Mesenchymal stem cell (in vitro differentiated cells and primary cell): ENCODE data around the gene INHBA. TPM values are rescaled to one million over a fixed set of nuclear protein-coding genes. Genes with fewer than 3 reads are reported as not detected.

Experiments
- DNase-seq: peaks from one replicate; pipeline ENCODE4 v3.0.0-alpha.2; 2013
- H2AFZ ChIP-seq: one replicate; pipeline ENCODE4 v1.6.1; 2013; ENCODE audit warnings: low read depth, mild to moderate bottlenecking, control low read depth, inconsistent platforms, low read length, moderate library complexity
- H2AK5ac ChIP-seq: 2 replicates; pipeline ENCODE4 v1.6.1; 2013; ENCODE audit warnings: low read length, moderate library complexity, mild to moderate bottlenecking, inconsistent platforms; ENCODE audit not compliant: severe bottlenecking
- H2BK120ac ChIP-seq: one replicate; pipeline ENCODE4 v1.6.1; 2013; ENCODE audit warnings: low read depth, mild to moderate bottlenecking, inconsistent platforms, low read length, moderate library complexity
- H2BK12ac ChIP-seq, 2 experiments: one replicate each; pipeline ENCODE4 v1.6.1; 2013; ENCODE audit warnings: inconsistent platforms in 2 of 2, low read length in 2 of 2, mild to moderate bottlenecking in 2 of 2, moderate library complexity in 2 of 2, control low read depth in 1 of 2
- H2BK15ac ChIP-seq: one replicate; pipeline ENCODE4 v1.6.1; 2013; ENCODE audit warnings: mild to moderate bottlenecking, low read depth, inconsistent platforms; ENCODE audit not compliant: poor library complexity, severe bottlenecking
- H2BK5ac ChIP-seq: 2 replicates; pipeline ENCODE4 v1.6.1; 2013; ENCODE audit warnings: low read depth, mild to moderate bottlenecking, low read length, control low read depth, inconsistent platforms; ENCODE audit not compliant: poor library complexity, severe bottlenecking
- H3K14ac ChIP-seq, 2 experiments: one replicate each; pipeline ENCODE4 v1.6.1; 2013; ENCODE audit warnings: inconsistent platforms in 2 of 2, low read length in 2 of 2, control low read depth in 1 of 2, mild to moderate bottlenecking in 1 of 2, moderate library complexity in 1 of 2
- H3K18ac ChIP-seq, 2 experiments: one replicate each; pipeline ENCODE4 v1.6.1; 2013; ENCODE audit warnings: inconsistent platforms in 2 of 2, low read length in 2 of 2, control low read depth in 1 of 2, low read depth in 1 of 2, mild to moderate bottlenecking in 1 of 2
- H3K23ac ChIP-seq, 2 experiments: one replicate each; pipeline ENCODE4 v1.6.1; 2013; ENCODE audit warnings: inconsistent platforms in 2 of 2, low read length in 2 of 2, mild to moderate bottlenecking in 2 of 2, moderate library complexity in 2 of 2, control low read depth in 1 of 2
- H3K27ac ChIP-seq: 2 replicates; pipeline ENCODE4 v1.5.1; 2013; ENCODE audit warnings: mild to moderate bottlenecking, moderate library complexity, low read length, control low read depth, inconsistent platforms; ENCODE audit not compliant: poor library complexity, severe bottlenecking
- H3K27me3 ChIP-seq, 2 experiments: 2 replicates each; pipeline versions ENCODE4 v1.6.1 to v1.7.0; 2013; ENCODE audit warnings: low read length in 2 of 2, mild to moderate bottlenecking in 2 of 2, moderate library complexity in 2 of 2, control low read depth in 1 of 2, inconsistent platforms in 1 of 2; ENCODE audit not compliant: control insufficient read depth in 1 of 2, insufficient read depth in 1 of 2
- H3K36me3 ChIP-seq, 2 experiments: 2 replicates each; pipeline versions ENCODE4 v1.6.1 to v1.7.0; 2013; ENCODE audit warnings: low read length in 2 of 2, control low read depth in 1 of 2, inconsistent platforms in 1 of 2, low read depth in 1 of 2, mild to moderate bottlenecking in 1 of 2; ENCODE audit not compliant: insufficient read depth in 2 of 2, control insufficient read depth in 1 of 2
- H3K4ac ChIP-seq, 2 experiments: one replicate each; pipeline ENCODE4 v1.6.1; 2013; ENCODE audit warnings: inconsistent platforms in 2 of 2, low read length in 2 of 2, mild to moderate bottlenecking in 2 of 2, moderate library complexity in 2 of 2, control low read depth in 1 of 2, low read depth in 1 of 2
- H3K4me1 ChIP-seq: 2 replicates; pipeline ENCODE4 v1.6.1; 2013; ENCODE audit warnings: low read depth, low read length, control low read depth; ENCODE audit not compliant: control insufficient read depth, insufficient read depth
- H3K4me2 ChIP-seq: 2 replicates; pipeline ENCODE4 v1.6.1; 2013; ENCODE audit warnings: low read length, mild to moderate bottlenecking, inconsistent platforms; ENCODE audit not compliant: poor library complexity, severe bottlenecking
- H3K4me3 ChIP-seq, 2 experiments: 2 replicates each; pipeline versions ENCODE4 v1.5.1 to v1.7.0; 2013; ENCODE audit warnings: low read length in 2 of 2, mild to moderate bottlenecking in 2 of 2, control low read depth in 1 of 2, low read depth in 1 of 2; ENCODE audit not compliant: insufficient read depth in 1 of 2
- H3K79me1 ChIP-seq: replicated peaks from 2 replicates; pipeline ENCODE4 v1.6.1; 2013; ENCODE audit warnings: mild to moderate bottlenecking, control low read depth, low read length, inconsistent platforms; ENCODE audit not compliant: poor library complexity, severe bottlenecking
- H3K9ac ChIP-seq: 2 replicates; pipeline ENCODE4 v1.7.0; 2013; ENCODE audit warnings: mild to moderate bottlenecking, low read length, moderate library complexity
- H3K9me3 ChIP-seq: 2 replicates; pipeline ENCODE4 v1.7.0; 2013; ENCODE audit warnings: mild to moderate bottlenecking, low read length; ENCODE audit not compliant: control insufficient read depth
- H4K8ac ChIP-seq: one replicate; pipeline ENCODE4 v1.6.1; 2013; ENCODE audit warnings: inconsistent platforms, mild to moderate bottlenecking, low read length, moderate library complexity
- H4K91ac ChIP-seq: one replicate; pipeline ENCODE4 v1.6.1; 2013; ENCODE audit warnings: mild to moderate bottlenecking, low read length, inconsistent platforms
- WGBS: methylation state at CpG from one replicate; pipeline ENCODE4 v1.1.7; 2013; ENCODE audit warnings: mixed read lengths; 5-methylcytosine and 5-hydroxymethylcytosine counted together
- polyA plus RNA-seq, 2 experiments: library from polyadenylated mRNA; stranded (reverse); fragments of 200-250 nt; gene quantifications; one replicate each; pipeline ENCODE4 v1.2.3, GENCODE V29; 2013

Gene INHBA
- 22.1 TPM for polyA plus RNA-seq (2013, experiment 1 of 2)
- 22.6 TPM for polyA plus RNA-seq (2013, experiment 2 of 2)

GRCh38 chr7:41702635-41703371 is at the start of gene INHBA:
TSS of gene INHBA (minus strand) at chr7:41703090. CDS start at chr7:41700374, 2,716 bp downstream.
- peak within 1 kb of the TSS in 1 of 2 experiments; percentile 30 for H3K4ac ChIP-seq
- WGBS, result 40% methylated on average over 1 of the region's 3 CpGs
- H3K18ac ChIP-seq, result no peak within 1 kb of the TSS

GRCh38 chr7:41752615-41753014 is 49.7 kb upstream of the INHBA start:
- no peak overlapping the region for H4K8ac ChIP-seq
- no peak overlapping the region for H3K9ac ChIP-seq
- H2BK12ac ChIP-seq, result no peak overlapping the region
- no peaks in the 10 kb centered on the region for H3K36me3 ChIP-seq
- H3K27ac ChIP-seq, result no peak overlapping the region
- no peaks in the 10 kb centered on the region for H3K27me3 ChIP-seq
- H3K4me1 ChIP-seq, result no peaks in the 10 kb centered on the region
- H3K4ac ChIP-seq, result no peak overlapping the region
- no peak overlapping the region for H3K23ac ChIP-seq
- H4K91ac ChIP-seq, result no peak overlapping the region
- H2BK120ac ChIP-seq, result no peak overlapping the region
- no peak overlapping the region for H3K4me2 ChIP-seq
- no peak overlapping the region for H3K4me3 ChIP-seq
- WGBS, result 66% methylated on average over 2 of the region's 2 CpGs
- no peak for DNase-seq
- no peaks in the 10 kb centered on the region for H3K79me1 ChIP-seq
- H3K18ac ChIP-seq, result no peak overlapping the region
- no peak overlapping the region for H2BK15ac ChIP-seq
- peaks cover 29% of the 10 kb centered on the region for H3K9me3 ChIP-seq
- no peak overlapping the region for H2AK5ac ChIP-seq
- H2AFZ ChIP-seq, result no peak overlapping the region
- no peak overlapping the region for H3K14ac ChIP-seq
- H2BK5ac ChIP-seq, result no peak overlapping the region

More at GRCh38 chr7:41702635-41703371, at the start of gene INHBA:
- H2AFZ ChIP-seq, result no peak within 1 kb of the TSS
- H3K14ac ChIP-seq, result no peak within 1 kb of the TSS
- no peak within 1 kb of the TSS for H2AK5ac ChIP-seq
- H3K9me3 ChIP-seq, result no peaks in the 10 kb centered on the region
- H3K4me3 ChIP-seq, result peak within 1 kb of the TSS in 1 of 2 experiments; percentile 87
- H3K4me2 ChIP-seq, result peak within 1 kb of the TSS; percentile 44
- no peak within 1 kb of the TSS for H2BK15ac ChIP-seq
- H3K79me1 ChIP-seq, result no peaks in the 10 kb centered on the region
- peak within 1 kb of the TSS in 1 of 2 experiments; percentile 67 for H2BK12ac ChIP-seq
- H4K8ac ChIP-seq, result no peak within 1 kb of the TSS
- peak; percentile 89 for DNase-seq
- H2BK120ac ChIP-seq, result no peak within 1 kb of the TSS
- peak within 1 kb of the TSS; percentile 93 for H3K9ac ChIP-seq
- no peak within 1 kb of the TSS for H3K23ac ChIP-seq
- H3K27me3 ChIP-seq, result no peaks in the 10 kb centered on the region
- H2BK5ac ChIP-seq, result no peak within 1 kb of the TSS
- peaks cover 8% of the 10 kb centered on the region for H3K4me1 ChIP-seq
- no peak within 1 kb of the TSS for H4K91ac ChIP-seq
- H3K27ac ChIP-seq, result peak within 1 kb of the TSS; percentile 61
- peaks cover 0 to 2% of the 10 kb centered on the region in 2 experiments for H3K36me3 ChIP-seq

- no peaks in the 10 kb centered on the region for H3K27me3 ChIP-seq
- DNase-seq, result no peak
- no peak overlapping the region for H3K14ac ChIP-seq
- H3K18ac ChIP-seq, result no peak overlapping the region
- no peak overlapping the region for H4K8ac ChIP-seq
- H2BK5ac ChIP-seq, result no peak overlapping the region
- H2BK15ac ChIP-seq, result no peak overlapping the region
- no peak overlapping the region for H2BK120ac ChIP-seq
- H3K79me1 ChIP-seq, result no peaks in the 10 kb centered on the region
- no peak overlapping the region for H3K4me3 ChIP-seq
- no peak overlapping the region for H3K27ac ChIP-seq
- H3K4me1 ChIP-seq, result no peaks in the 10 kb centered on the region
- H3K4me2 ChIP-seq, result no peak overlapping the region
- H2AFZ ChIP-seq, result no peak overlapping the region
- H4K91ac ChIP-seq, result no peak overlapping the region
- no peak overlapping the region for H2AK5ac ChIP-seq
- 60% methylated on average over 1 of the region's 1 CpG for WGBS
- H3K9me3 ChIP-seq, result peaks cover 17% of the 10 kb centered on the region
- H2BK12ac ChIP-seq, result no peak overlapping the region
- no peak overlapping the region for H3K9ac ChIP-seq
- no peaks in the 10 kb centered on the region for H3K36me3 ChIP-seq
- no peak overlapping the region for H3K4ac ChIP-seq
- no peak overlapping the region for H3K23ac ChIP-seq
Observed at GRCh38 chr7:41750661-41751540, 48.0 kb upstream of the INHBA start.

GRCh38 chr7:41747961-41748360 is 45.1 kb upstream of the INHBA start:
- Histone ChIP-seq H4K91ac (no peak overlapping the region), H3K27ac (no peak overlapping the region), H3K9ac (no peak overlapping the region), H3K27me3 (no peaks in the 10 kb centered on the region), H3K36me3 (no peaks in the 10 kb centered on the region), H3K18ac (no peak overlapping the region), H2AK5ac (no peak overlapping the region), H4K8ac (no peak overlapping the region), H2AFZ (no peak overlapping the region), H3K4me2 (no peak overlapping the region), H3K14ac (no peak overlapping the region), H3K79me1 (no peaks in the 10 kb centered on the region), H2BK15ac (no peak overlapping the region), H3K4ac (no peak overlapping the region), H2BK5ac (no peak overlapping the region), H3K4me1 (no peaks in the 10 kb centered on the region), H3K23ac (no peak overlapping the region), H3K9me3 (no peaks in the 10 kb centered on the region), H2BK12ac (no peak overlapping the region), H2BK120ac (no peak overlapping the region), H3K4me3 (no peak overlapping the region)
- no peak for DNase-seq
